A549 treated with AZD9567 at 1 μM for 4 hours (cell line): ENCODE data around the gene TMEM87B. TPM values are rescaled to one million over a fixed set of nuclear protein-coding genes. Genes with fewer than 3 reads are reported as not detected.

Experiments
- total RNA-seq: library from RNA; stranded (reverse); fragments of 200-300 nt; extraction: Qiagen RNA extraction; gene quantifications from 5 replicates; pipeline ENCODE4 v1.2.3, GENCODE V29; 2022; ENCODE audit not compliant: insufficient read depth

Gene TMEM87B
- 13.4 to 16.2 TPM (median 14.7 TPM) in 5 replicates for total RNA-seq

DNA sequence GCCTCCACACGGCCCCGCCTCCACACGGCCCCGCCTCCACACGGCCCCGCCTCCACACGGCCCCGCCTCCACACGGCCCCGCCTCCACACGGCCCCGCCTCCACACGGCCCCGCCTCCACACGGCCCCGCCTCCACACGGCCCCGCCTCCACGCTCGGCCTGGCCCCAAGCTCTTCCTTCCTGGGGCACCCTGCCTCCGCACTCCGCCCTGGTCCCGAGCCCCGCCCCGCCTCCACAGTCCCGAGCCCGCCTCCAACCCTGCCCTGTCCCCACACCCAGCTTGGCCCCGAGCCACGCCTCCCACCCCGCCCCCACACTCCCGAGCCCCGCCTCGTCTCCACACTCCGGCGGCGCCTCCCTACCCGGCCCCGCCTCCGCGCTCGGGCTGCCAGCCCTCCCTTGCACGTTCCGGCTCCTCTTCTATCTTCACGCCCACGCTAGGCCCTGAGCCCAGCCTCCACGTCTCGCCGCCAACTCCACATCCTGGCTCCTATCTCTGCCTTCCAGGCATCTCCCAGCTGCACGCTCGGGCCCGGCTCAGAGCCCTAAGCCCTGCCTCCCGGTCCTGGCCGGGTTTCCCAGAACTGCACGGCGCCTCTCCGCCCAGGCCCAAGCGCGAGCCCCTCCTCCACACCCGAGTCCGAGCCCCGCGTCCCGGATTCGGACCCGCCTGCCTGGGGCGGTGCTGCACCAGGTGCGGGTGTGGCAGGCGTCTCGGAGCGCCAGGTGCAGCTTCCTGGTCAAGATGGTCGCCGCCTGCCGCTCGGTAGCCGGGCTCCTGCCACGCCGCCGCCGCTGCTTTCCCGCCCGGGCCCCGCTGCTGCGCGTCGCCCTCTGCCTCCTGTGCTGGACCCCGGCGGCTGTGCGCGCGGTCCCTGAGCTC is at the start of gene TMEM87B:
Gene TMEM87B (plus strand): TSS at position 423 of the 883 bp plus-strand sequence. CDS start 323 bp downstream, at position 746.

DNA sequence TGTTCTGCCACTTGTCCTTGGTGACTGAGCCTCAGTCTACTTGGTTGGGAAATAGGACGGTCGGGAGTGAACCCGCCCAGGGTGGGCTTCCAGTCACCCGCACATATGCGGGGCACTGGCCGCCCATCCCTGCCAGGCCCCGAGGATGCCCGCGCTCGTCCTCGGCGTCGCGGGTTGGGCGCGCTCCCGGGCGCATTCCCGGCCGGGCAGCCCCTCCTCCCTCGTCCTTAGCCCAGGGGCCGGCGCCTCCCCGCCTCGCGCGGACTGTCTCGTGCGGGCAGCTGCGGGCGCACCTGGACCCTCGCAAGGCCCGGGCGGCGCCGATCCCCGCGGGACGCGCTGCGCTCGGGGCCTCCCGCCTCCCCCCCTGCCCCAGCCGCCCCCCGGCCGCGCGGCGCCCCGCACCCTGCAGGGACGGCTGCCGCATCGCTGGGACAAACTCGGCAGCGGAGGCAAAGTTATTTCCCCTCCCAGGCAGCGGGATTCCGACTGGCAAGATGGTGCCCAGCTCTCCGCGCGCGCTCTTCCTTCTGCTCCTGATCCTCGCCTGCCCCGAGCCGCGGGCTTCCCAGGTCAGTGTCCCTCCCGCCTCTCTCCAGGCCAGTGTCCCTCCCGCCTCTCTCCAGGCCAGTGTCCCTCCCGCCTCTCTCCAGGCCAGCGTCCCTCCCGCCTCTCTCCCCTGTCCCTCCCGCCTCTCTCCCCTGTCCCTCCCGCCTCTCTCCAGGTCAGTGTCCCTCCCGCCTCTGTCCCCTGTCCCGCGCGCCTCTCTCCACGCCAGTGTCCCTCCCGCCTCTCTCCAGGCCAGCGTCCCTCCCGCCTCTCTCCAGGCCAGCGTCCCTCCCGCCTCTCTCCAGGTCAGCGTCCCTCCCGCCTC is 83.3 kb downstream of the TMEM87B start, which contains the start of gene FBLN7:
Gene FBLN7 (plus strand): TSS at position 227 of the 874 bp plus-strand sequence. CDS start 271 bp downstream, at position 498.

Other genes starting within 250 kb of the TMEM87B start
- 23.1 to 31.3 TPM (median 29.9 TPM) in 5 replicates for gene ANAPC1, start 171.1 kb upstream of the TMEM87B start, total RNA-seq
- gene MERTK, start 156.7 kb upstream of the TMEM87B start, total RNA-seq, result 1.9 to 5.7 TPM (median 2.2 TPM) in 5 replicates
- gene FBLN7, start 83.1 kb downstream of the TMEM87B start, total RNA-seq, result 0.39 to 1.4 TPM (median 0.57 TPM) in 5 replicates
- gene ZC3H8, start 199.8 kb downstream of the TMEM87B start, total RNA-seq, result 14.7 to 17.1 TPM (median 15.2 TPM) in 5 replicates
- gene ZC3H6, start 220.3 kb downstream of the TMEM87B start, total RNA-seq, result 0.16 to 0.51 TPM (median 0.34 TPM) in 5 replicates